ENCODE measurements around the gene BMP8A. TPM values are rescaled to one million over a fixed set of nuclear protein-coding genes. Genes with fewer than 3 reads are reported as not detected.
A peak's percentile ranks its signal among the peaks of the same experiment; 100 is the strongest.

The BMP8A gene
- total and polyA plus RNA-seq, 4 donors = 3.0 to 5.0 (median 4.1) TPM

DNA sequence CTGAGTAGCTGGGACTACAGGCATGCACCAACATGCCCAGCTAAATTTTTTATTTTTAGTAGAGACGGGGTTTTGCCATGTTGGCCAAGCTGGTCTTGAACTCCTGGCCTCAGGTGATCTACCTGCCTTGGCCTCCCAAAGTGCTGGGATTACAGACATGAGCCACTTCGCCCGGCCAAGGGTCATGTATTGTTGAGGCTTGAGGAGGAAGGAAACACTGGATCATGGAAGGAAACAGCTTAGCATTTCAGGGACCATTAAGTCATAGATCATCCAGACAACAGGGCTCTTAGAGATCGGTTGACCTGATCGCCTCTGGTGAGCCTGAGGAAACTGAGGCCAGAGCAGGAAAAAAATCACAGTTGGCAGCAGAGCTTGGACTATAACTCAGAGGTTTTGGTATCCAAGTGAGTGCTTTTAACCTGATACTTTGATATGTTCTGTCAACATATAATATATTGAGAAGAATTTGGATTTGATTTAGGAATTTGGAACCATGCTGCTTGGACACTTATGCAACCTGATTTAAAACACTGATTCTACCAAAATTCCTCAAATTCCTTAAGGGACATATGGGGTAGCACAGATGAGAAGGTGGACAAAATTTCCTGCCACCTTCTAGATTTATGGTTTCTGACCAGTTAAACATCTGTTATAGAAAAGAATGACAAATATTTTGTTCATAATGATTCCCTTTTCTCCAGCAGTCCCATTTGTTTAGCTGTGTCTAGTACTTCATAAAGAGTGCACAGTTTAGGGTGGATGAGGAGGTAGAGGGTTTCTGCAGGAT lies 13.1 kb upstream of the BMP8A start:
- no peak overlapping the region for H3K4me3 ChIP-seq (ENCODE audit: low read depth, low read length)
- DNase-seq (ENCODE audit: low read depth in 4 of 6, low spot score in 6 of 6) = no peak
- H3K27me3 ChIP-seq (ENCODE audit: control insufficient read depth, insufficient read depth, low read length) = no peaks in the 10 kb centered on the region
- peaks cover 24% of the 10 kb centered on the region for H3K36me3 ChIP-seq (ENCODE audit: control insufficient read depth, insufficient read depth, low read length)
- no peaks in the 10 kb centered on the region for H3K9me3 ChIP-seq (ENCODE audit: control insufficient read depth, insufficient read depth, low read length)
- WGBS (ENCODE audit: insufficient coverage) = 90% methylated on average over 3 of the region's 5 CpGs
- H3K27ac ChIP-seq (ENCODE audit: low read depth, low read length) = no peak overlapping the region
- no peaks in the 10 kb centered on the region for H3K4me1 ChIP-seq (ENCODE audit: control insufficient read depth, insufficient read depth, low read length)

DNA sequence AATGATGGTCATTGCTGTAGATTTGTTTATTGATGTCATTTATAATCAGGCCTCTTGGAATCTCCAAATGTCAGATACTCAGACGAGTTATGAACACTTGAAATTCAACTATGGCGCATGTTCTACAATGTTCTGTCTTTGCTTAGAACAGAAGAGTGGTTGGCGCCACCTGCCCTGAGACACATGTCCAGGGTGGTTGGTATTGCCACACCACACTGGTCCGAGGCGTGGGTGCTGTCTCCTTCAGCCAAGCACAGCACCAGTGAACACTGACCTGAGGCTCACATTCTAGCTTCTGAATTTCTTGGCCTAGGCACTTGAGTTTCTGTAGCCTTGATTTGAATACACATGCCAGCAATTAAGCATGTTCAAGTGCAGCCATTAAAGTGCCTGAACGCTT lies 10.1 kb upstream of the BMP8A start:
- H3K4me1 ChIP-seq (ENCODE audit: control insufficient read depth, insufficient read depth, low read length) = no peaks in the 10 kb centered on the region
- WGBS (ENCODE audit: insufficient coverage) = 91% methylated on average over 5 of the region's 6 CpGs
- peaks cover 27% of the 10 kb centered on the region for H3K36me3 ChIP-seq (ENCODE audit: control insufficient read depth, insufficient read depth, low read length)
- H3K27me3 ChIP-seq (ENCODE audit: control insufficient read depth, insufficient read depth, low read length) = no peaks in the 10 kb centered on the region
- H3K27ac ChIP-seq (ENCODE audit: low read depth, low read length) = no peak overlapping the region
- H3K4me3 ChIP-seq (ENCODE audit: low read depth, low read length) = no peak overlapping the region
- no peak for DNase-seq (ENCODE audit: low read depth in 4 of 6, low spot score in 6 of 6)
- H3K9me3 ChIP-seq (ENCODE audit: control insufficient read depth, insufficient read depth, low read length) = no peaks in the 10 kb centered on the region

DNA sequence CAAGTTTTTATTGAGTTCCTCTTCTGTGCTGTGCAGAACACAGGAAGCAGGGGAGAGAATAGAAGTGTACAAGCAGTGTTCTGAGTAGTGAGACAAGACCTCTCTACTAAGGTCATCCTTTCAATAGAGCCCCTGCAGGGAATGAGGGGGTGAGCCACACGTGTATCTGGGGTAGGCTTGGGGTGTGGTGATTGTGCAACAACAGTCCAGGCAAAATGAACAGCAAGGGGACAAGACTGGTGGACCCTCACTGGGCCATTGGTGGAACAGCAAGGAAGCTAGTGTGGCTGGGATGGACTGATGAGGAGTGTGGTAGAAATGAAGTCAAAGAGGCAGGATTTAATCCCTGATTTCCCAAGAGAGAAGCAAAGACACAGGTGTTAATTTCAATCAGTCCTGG lies 8.2 kb upstream of the BMP8A start:
- Histone ChIP-seq H3K27me3 (ENCODE audit: control insufficient read depth, insufficient read depth, low read length) (no peaks in the 10 kb centered on the region), H3K27ac (ENCODE audit: low read depth, low read length) (no peak overlapping the region), H3K4me1 (ENCODE audit: control insufficient read depth, insufficient read depth, low read length) (no peaks in the 10 kb centered on the region), H3K36me3 (ENCODE audit: control insufficient read depth, insufficient read depth, low read length) (peaks cover 36% of the 10 kb centered on the region), H3K9me3 (ENCODE audit: control insufficient read depth, insufficient read depth, low read length) (no peaks in the 10 kb centered on the region), H3K4me3 (ENCODE audit: low read depth, low read length) (no peak overlapping the region)
- no peak for DNase-seq (ENCODE audit: low read depth in 4 of 6, low spot score in 6 of 6)
- WGBS (ENCODE audit: insufficient coverage) = 50% methylated on average over 1 of the region's 1 CpG

DNA sequence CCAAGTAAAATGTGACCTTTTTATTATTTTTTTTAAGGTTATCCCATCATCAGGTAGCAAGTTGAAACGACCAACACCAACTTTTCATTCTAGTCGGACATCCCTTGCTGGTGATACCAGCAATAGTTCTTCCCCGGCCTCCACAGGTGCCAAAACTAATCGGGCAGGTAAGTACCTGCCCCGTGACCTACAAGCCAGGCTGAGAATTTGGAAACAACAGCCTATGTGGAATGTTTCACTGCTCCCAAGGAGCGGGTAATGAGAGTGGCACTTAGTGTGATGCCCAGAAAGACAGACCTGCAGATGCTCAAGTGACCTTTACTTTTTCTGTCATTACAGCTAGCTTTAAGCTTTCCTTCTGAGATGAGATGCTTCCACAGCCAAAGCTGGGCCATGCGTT lies 6.9 kb upstream of the BMP8A start:
- 94% methylated on average over 6 of the region's 7 CpGs for WGBS (ENCODE audit: insufficient coverage)
- H3K9me3 ChIP-seq (ENCODE audit: control insufficient read depth, insufficient read depth, low read length) = no peaks in the 10 kb centered on the region

DNA sequence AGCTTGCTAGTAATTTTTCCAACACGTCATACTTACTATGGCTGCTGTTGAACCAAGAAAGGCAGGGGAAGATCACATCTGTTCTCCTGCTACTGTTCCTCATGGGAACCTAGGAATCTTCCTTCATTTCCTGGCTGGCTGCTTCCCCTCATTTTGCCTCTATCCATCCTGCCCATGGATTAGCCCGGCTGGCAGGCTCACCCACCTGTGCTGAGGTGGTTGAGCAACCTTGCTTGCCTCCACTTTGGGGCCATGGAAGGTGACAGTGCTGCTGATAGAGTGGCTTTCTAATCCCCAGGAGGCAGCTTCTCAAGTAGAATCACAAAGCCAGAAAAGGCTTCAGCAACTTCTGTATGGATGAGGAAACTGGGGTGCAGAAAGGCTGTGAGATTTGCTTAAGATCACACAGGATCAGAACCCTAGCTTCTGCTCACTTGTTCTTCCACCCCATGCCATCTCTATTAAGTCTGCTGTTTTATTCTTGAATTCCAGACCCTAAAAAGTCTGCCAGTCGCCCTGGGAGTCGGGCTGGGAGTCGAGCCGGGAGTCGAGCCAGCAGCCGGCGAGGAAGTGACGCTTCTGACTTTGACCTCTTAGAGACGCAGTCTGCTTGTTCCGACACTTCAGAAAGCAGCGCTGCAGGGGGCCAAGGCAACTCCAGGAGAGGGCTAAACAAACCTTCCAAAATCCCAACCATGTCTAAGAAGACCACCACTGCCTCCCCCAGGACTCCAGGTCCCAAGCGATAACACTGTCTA lies 6.2 kb upstream of the BMP8A start:
- DNase-seq (ENCODE audit: low read depth in 4 of 6, low spot score in 6 of 6) = peak in 1 of 6 donors; percentile 26
- peaks cover 4% of the 10 kb centered on the region for H3K4me1 ChIP-seq (ENCODE audit: control insufficient read depth, insufficient read depth, low read length)
- H3K36me3 ChIP-seq (ENCODE audit: control insufficient read depth, insufficient read depth, low read length) = peaks cover 35% of the 10 kb centered on the region
- peaks cover under 1% of the 10 kb centered on the region for H3K27me3 ChIP-seq (ENCODE audit: control insufficient read depth, insufficient read depth, low read length)
- H3K9me3 ChIP-seq (ENCODE audit: control insufficient read depth, insufficient read depth, low read length) = no peaks in the 10 kb centered on the region
- no peak overlapping the region for H3K4me3 ChIP-seq (ENCODE audit: low read depth, low read length)
- WGBS (ENCODE audit: insufficient coverage) = 60% methylated on average over 10 of the region's 14 CpGs
- H3K27ac ChIP-seq (ENCODE audit: low read depth, low read length) = no peak overlapping the region

More for the DNA sequence above, 6.9 kb upstream of the BMP8A start:
- H3K27ac ChIP-seq (ENCODE audit: low read depth, low read length) = no peak overlapping the region
- H3K4me1 ChIP-seq (ENCODE audit: control insufficient read depth, insufficient read depth, low read length) = peaks cover 4% of the 10 kb centered on the region
- no peaks in the 10 kb centered on the region for H3K27me3 ChIP-seq (ENCODE audit: control insufficient read depth, insufficient read depth, low read length)
- H3K36me3 ChIP-seq (ENCODE audit: control insufficient read depth, insufficient read depth, low read length) = peaks cover 38% of the 10 kb centered on the region
- no peak overlapping the region for H3K4me3 ChIP-seq (ENCODE audit: low read depth, low read length)
- DNase-seq (ENCODE audit: low read depth in 4 of 6, low spot score in 6 of 6) = no peak

DNA sequence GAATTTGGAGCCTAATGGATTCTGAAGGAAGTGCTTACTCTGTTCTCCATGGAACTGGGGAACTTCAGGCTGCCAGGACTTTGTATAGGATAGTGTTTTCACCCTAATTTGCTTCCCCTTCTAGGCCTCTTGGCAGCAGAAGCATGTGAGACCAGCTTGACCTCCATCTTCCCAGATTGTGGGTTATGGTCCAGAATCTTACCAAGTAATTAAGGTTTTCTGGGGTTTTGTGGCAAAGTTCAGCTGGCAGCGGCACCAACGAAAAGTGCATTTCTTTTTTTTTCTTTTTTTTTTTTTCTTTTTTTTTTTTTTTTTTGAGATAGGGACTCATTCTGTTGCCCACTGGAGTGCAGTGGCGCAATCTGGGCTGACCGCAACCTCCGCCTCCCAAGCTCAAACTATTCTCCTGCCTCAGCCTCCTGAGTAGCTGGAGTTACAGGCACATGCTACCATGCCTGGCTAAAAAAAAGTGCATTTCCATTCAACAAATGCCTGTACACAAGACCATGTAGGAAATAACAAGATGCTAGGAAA lies 3.4 kb upstream of the BMP8A start:
- DNase-seq (ENCODE audit: low read depth in 4 of 6, low spot score in 6 of 6) = no peak
- peaks cover 22% of the 10 kb centered on the region for H3K36me3 ChIP-seq (ENCODE audit: control insufficient read depth, insufficient read depth, low read length)
- H3K9me3 ChIP-seq (ENCODE audit: control insufficient read depth, insufficient read depth, low read length) = no peaks in the 10 kb centered on the region
- H3K27ac ChIP-seq (ENCODE audit: low read depth, low read length) = no peak overlapping the region
- H3K4me1 ChIP-seq (ENCODE audit: control insufficient read depth, insufficient read depth, low read length) = peaks cover 17% of the 10 kb centered on the region
- WGBS (ENCODE audit: insufficient coverage) = no CpG with 5 or more reads among the region's 5 CpGs
- no peak overlapping the region for H3K4me3 ChIP-seq (ENCODE audit: low read depth, low read length)
- H3K27me3 ChIP-seq (ENCODE audit: control insufficient read depth, insufficient read depth, low read length) = peaks cover 14% of the 10 kb centered on the region

DNA sequence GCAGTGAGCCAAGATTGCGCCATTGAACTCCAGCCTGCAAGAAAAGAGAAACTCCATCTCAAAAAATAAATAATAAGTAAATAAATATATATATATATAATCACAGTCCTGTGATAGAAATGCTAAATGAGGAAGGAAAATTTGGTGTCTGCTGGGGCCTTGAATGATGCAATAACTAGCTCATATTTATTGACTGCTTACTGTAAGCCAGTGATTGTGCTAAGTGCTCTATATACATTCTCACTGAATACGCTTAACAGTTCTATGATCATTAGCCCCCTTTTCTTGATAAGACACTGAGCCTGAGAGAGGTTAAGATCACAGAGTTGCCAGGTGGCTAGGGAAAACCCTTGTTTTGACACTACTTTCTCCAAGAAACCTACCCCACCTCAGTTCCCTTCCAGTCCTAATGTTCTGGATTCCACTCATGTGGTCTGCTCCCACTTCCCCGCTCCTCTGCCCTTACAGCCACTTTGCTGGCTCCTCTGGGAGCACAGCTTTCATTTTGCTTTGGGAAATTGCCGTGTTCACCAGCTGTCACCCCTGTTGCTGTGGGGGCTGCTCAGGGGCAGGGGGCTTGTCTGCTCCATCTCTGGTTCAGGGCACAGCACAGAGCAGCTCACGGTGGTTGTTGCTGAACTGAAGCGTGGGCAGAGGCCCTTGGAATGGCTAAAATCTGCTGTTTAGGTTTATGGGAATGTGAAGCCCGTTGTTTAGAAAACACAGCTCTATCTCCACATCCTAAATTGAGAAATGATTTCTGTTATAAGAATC lies 2.5 kb upstream of the BMP8A start:
- peaks cover 22% of the 10 kb centered on the region for H3K36me3 ChIP-seq (ENCODE audit: control insufficient read depth, insufficient read depth, low read length)
- H3K4me1 ChIP-seq (ENCODE audit: control insufficient read depth, insufficient read depth, low read length) = peaks cover 17% of the 10 kb centered on the region
- H3K27ac ChIP-seq (ENCODE audit: low read depth, low read length) = no peak overlapping the region
- no peaks in the 10 kb centered on the region for H3K9me3 ChIP-seq (ENCODE audit: control insufficient read depth, insufficient read depth, low read length)
- H3K4me3 ChIP-seq (ENCODE audit: low read depth, low read length) = no peak overlapping the region
- WGBS (ENCODE audit: insufficient coverage) = 54% methylated on average over 3 of the region's 7 CpGs
- H3K27me3 ChIP-seq (ENCODE audit: control insufficient read depth, insufficient read depth, low read length) = peaks cover 14% of the 10 kb centered on the region
- peak in 1 of 6 donors; percentile 34 for DNase-seq (ENCODE audit: low read depth in 4 of 6, low spot score in 6 of 6)

DNA sequence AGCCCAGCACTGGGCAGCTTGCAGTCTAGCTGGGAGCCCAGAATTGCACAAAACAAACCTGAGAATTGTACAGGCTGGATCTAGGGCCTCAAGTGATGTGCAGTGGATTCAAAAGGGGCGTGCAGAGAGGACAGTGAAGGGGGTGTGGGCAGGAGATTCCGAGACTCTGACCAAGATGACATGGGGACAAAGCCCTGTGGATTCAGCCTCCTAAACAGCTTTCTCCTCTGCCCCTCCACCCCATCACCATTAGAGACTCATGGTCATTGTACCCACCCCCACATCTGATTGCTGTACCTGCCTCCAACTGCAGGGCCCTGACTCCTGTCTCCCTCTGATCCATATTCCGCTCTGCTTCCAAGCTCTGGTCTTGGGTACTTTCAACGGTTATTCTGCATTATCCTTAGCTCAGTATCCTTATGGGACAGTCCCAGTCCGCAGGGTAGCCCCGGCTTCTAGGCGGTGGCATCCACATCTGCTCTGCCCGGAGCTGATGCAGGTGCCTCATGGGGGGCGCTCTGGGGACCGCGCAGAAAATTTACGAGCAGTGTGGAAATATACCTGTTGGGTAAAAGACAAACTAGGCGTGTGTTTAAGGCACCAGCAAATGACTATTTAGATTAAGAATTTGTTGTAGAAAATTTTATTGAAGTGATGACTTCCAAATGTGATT lies 1.7 kb upstream of the BMP8A start:
- H3K36me3 ChIP-seq (ENCODE audit: control insufficient read depth, insufficient read depth, low read length) = peaks cover 21% of the 10 kb centered on the region
- 51% methylated on average over 11 of the region's 13 CpGs for WGBS (ENCODE audit: insufficient coverage)
- H3K4me3 ChIP-seq (ENCODE audit: low read depth, low read length) = no peak overlapping the region
- no peaks in the 10 kb centered on the region for H3K9me3 ChIP-seq (ENCODE audit: control insufficient read depth, insufficient read depth, low read length)
- H3K4me1 ChIP-seq (ENCODE audit: control insufficient read depth, insufficient read depth, low read length) = peaks cover 23% of the 10 kb centered on the region
- DNase-seq (ENCODE audit: low read depth in 4 of 6, low spot score in 6 of 6) = no peak
- no peak overlapping the region for H3K27ac ChIP-seq (ENCODE audit: low read depth, low read length)
- H3K27me3 ChIP-seq (ENCODE audit: control insufficient read depth, insufficient read depth, low read length) = peaks cover 14% of the 10 kb centered on the region

DNA sequence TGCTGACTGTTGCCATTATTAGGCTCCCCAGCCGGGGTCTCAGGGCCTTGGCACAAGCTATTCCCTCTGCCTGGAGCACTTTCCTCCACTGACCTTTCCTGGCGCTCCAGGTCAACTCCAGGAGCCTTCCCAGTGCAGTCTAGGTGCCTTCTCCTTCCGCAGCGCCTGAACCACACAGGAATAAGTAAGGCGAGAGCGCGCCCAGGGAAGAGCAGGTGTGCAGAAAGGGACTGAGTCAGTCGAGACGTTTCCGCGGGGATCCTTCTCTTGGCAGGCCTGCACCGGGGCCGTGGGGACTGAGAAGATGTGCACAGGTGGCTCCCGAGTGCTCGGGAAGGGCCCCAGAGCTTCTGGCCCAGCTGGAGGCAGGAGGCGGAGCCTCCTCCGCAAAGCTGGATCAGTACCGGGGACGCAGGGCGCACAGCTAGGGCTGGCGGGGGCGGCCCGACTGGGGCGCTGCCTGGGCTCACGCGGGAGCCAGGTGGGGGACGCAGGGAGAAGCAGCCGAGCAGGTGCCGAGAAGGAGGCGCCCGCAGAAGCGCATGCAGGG lies 765 bp upstream of the BMP8A start:
- H3K9me3 ChIP-seq (ENCODE audit: control insufficient read depth, insufficient read depth, low read length) = no peaks in the 10 kb centered on the region
- peaks cover 14% of the 10 kb centered on the region for H3K27me3 ChIP-seq (ENCODE audit: control insufficient read depth, insufficient read depth, low read length)
- peaks cover 14% of the 10 kb centered on the region for H3K36me3 ChIP-seq (ENCODE audit: control insufficient read depth, insufficient read depth, low read length)
- DNase-seq (ENCODE audit: low read depth in 4 of 6, low spot score in 6 of 6) = peak in 1 of 6 donors; percentile 18
- H3K27ac ChIP-seq (ENCODE audit: low read depth, low read length) = no peak overlapping the region
- peaks cover 28% of the 10 kb centered on the region for H3K4me1 ChIP-seq (ENCODE audit: control insufficient read depth, insufficient read depth, low read length)
- no peak overlapping the region for H3K4me3 ChIP-seq (ENCODE audit: low read depth, low read length)
- 9% methylated on average over 31 of the region's 32 CpGs for WGBS (ENCODE audit: insufficient coverage)
